Activated T-cell treated with anti-CD3 and anti-CD28 coated beads, Interleukin-2, amount 50 U/mL, for 24 hours (primary cell): Measurements from ENCODE around the gene PDE4B.

Experiments used
- DNase-seq: peaks from one replicate; pipeline ENCODE4 v3.0.0-alpha.2; 2020
- H3K27ac Mint-ChIP-seq: 2 replicates; pipeline ENCODE4 v1.8.0; 2020; ENCODE audit warnings: mild to moderate bottlenecking, mixed read lengths
- H3K27me3 Mint-ChIP-seq: 2 replicates; pipeline ENCODE4 v1.8.0; 2020; ENCODE audit warnings: mixed read lengths
- H3K36me3 Mint-ChIP-seq: 2 replicates; pipeline ENCODE4 v1.8.0; 2020; ENCODE audit warnings: low read depth, mixed read lengths
- H3K4me1 Mint-ChIP-seq: 2 replicates; pipeline ENCODE4 v1.8.0; 2020; ENCODE audit warnings: low read depth, mixed read lengths
- H3K4me3 Mint-ChIP-seq: 2 replicates; pipeline ENCODE4 v1.8.0; 2020; ENCODE audit warnings: mild to moderate bottlenecking, moderate library complexity, mixed read lengths
- H3K9me3 Mint-ChIP-seq: 2 replicates; pipeline ENCODE4 v1.8.0; 2020; ENCODE audit warnings: mixed read lengths

PDE4B gene

GRCh38 chr1:66208632-66209031 lies 415.9 kb downstream of the PDE4B start:
- no peak for DNase-seq
- H3K4me3 Mint-ChIP-seq = no peak overlapping the region
- no peak overlapping the region for H3K27ac Mint-ChIP-seq
- peaks cover 4% of the 10 kb centered on the region for H3K27me3 Mint-ChIP-seq
- H3K9me3 Mint-ChIP-seq = peaks cover 4% of the 10 kb centered on the region
- no peaks in the 10 kb centered on the region for H3K36me3 Mint-ChIP-seq
- no peaks in the 10 kb centered on the region for H3K4me1 Mint-ChIP-seq

DNA sequence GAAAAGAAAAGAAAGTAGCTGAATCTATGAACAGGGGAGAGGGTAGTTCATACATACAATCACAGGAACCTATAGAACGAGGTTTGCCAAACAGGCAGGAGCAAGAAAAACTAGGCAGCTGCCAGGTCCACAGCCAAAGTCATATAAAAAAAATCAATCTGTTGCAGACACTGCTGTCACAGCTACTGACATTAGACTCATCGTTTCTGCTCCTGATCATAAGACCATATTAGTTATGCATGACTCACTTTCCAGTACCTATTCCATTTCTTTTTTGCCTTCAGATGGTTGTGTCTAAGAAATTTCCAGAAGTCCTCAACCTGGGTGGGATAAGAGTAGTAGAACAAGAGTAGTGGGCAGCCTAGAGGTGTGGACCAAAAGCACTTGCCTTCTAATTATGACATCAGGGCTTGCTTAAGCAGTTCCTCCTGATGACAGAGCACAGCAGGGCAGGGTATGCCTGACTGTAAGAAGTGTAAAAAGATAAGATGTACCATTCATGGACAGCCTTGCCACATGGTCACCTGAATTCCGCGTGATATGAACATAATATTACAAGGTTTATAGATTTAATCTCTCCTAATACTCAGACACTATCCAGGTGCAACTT lies 418.0 kb downstream of the PDE4B start:
- Mint-ChIP-seq H3K27ac (no peak overlapping the region), H3K27me3 (peaks cover 4% of the 10 kb centered on the region), H3K36me3 (no peaks in the 10 kb centered on the region), H3K4me3 (no peak overlapping the region), H3K9me3 (no peaks in the 10 kb centered on the region), H3K4me1 (peaks cover 12% of the 10 kb centered on the region)
- no peak for DNase-seq

- Mint-ChIP-seq H3K27ac (no peak overlapping the region), H3K4me3 (no peak overlapping the region), H3K27me3 (peaks cover 4% of the 10 kb centered on the region), H3K4me1 (peaks cover 12% of the 10 kb centered on the region), H3K9me3 (no peaks in the 10 kb centered on the region), H3K36me3 (no peaks in the 10 kb centered on the region)
- DNase-seq = no peak
Measured at GRCh38 chr1:66211521-66211920, 418.8 kb downstream of the PDE4B start.

DNA sequence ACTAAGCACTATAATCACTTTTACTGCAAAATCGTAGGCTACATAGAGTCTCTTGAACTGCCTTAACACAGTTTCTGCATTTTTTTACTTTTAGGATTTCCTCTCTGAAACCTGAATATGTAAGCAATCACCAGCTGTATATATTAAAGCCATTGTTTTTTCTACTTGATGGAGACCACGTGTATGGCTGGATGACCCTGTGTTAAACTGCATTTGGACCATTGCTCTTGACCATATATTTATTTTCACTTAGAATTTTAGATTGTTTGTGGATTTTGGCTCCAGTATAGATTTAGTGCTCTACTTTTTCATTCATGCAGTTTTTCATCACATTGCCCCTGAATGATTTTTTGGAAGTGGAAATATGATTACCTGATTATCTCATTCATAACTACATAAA lies 420.8 kb downstream of the PDE4B start:
- H3K4me3 Mint-ChIP-seq = no peak overlapping the region
- no peaks in the 10 kb centered on the region for H3K36me3 Mint-ChIP-seq
- DNase-seq = no peak
- H3K4me1 Mint-ChIP-seq = peaks cover 12% of the 10 kb centered on the region
- no peak overlapping the region for H3K27ac Mint-ChIP-seq
- H3K27me3 Mint-ChIP-seq = peaks cover 4% of the 10 kb centered on the region
- H3K9me3 Mint-ChIP-seq = no peaks in the 10 kb centered on the region

- H3K27me3 Mint-ChIP-seq = no peaks in the 10 kb centered on the region
- H3K27ac Mint-ChIP-seq = no peak overlapping the region
- no peaks in the 10 kb centered on the region for H3K36me3 Mint-ChIP-seq
- no peak overlapping the region for H3K4me3 Mint-ChIP-seq
- no peak for DNase-seq
- H3K9me3 Mint-ChIP-seq = no peaks in the 10 kb centered on the region
- peaks cover 12% of the 10 kb centered on the region for H3K4me1 Mint-ChIP-seq
Measured at GRCh38 chr1:66214901-66215300, 422.2 kb downstream of the PDE4B start.

GRCh38 chr1:66217021-66217420 lies 424.3 kb downstream of the PDE4B start:
- H3K27ac Mint-ChIP-seq = no peak overlapping the region
- H3K9me3 Mint-ChIP-seq = no peaks in the 10 kb centered on the region
- DNase-seq = no peak
- H3K4me3 Mint-ChIP-seq = no peak overlapping the region
- no peaks in the 10 kb centered on the region for H3K36me3 Mint-ChIP-seq
- peaks cover 12% of the 10 kb centered on the region for H3K4me1 Mint-ChIP-seq
- H3K27me3 Mint-ChIP-seq = no peaks in the 10 kb centered on the region

DNA sequence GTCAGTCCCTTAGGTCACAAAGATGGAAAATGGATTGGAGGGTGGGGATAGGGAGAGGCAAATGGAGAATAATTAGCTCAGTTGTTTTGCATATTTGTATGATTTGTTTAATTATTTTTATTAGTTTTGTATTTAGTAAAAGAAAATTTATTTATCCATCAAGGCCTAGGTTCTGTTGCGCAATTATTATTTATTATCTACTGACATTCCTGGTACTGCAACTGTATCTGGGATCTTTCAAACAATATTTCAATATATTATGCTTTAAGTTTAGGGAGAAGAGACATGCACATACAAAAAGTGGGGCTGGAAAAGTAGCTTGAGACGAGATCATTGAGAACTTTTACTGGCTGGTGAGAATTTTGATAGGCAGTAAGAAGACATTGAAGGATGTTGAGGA lies 424.9 kb downstream of the PDE4B start:
- Mint-ChIP-seq H3K4me3 (no peak overlapping the region), H3K36me3 (no peaks in the 10 kb centered on the region), H3K4me1 (peaks cover 12% of the 10 kb centered on the region), H3K9me3 (no peaks in the 10 kb centered on the region), H3K27ac (no peak overlapping the region), H3K27me3 (no peaks in the 10 kb centered on the region)
- no peak for DNase-seq

GRCh38 chr1:66220477-66220876 lies 427.8 kb downstream of the PDE4B start:
- no peak for DNase-seq
- no peak overlapping the region for H3K4me3 Mint-ChIP-seq
- no peak overlapping the region for H3K27ac Mint-ChIP-seq
- H3K27me3 Mint-ChIP-seq = peaks cover 6% of the 10 kb centered on the region
- peaks cover 8% of the 10 kb centered on the region for H3K4me1 Mint-ChIP-seq
- H3K36me3 Mint-ChIP-seq = no peaks in the 10 kb centered on the region
- H3K9me3 Mint-ChIP-seq = no peaks in the 10 kb centered on the region

DNA sequence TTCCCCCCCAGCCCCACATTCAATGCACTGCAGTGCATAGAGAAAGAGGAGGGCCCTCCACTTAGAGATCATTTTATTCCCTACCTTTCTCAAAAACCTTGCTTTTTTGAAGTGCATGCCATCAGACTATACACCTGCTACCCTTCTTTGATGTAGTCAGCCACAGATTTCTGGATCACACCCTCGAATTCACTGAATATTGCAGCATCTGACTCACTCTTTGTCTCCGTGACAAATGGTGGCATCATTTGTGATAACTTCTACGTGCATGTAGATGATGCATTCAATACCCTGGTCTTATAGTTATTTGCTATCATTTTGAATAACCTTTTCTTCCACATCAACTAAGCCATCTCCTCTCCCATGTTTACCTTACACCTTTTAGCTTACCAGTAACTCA lies 431.0 kb downstream of the PDE4B start:
- Mint-ChIP-seq H3K9me3 (no peaks in the 10 kb centered on the region), H3K4me1 (peaks cover 8% of the 10 kb centered on the region), H3K36me3 (no peaks in the 10 kb centered on the region), H3K27ac (no peak overlapping the region), H3K27me3 (peaks cover 6% of the 10 kb centered on the region), H3K4me3 (no peak overlapping the region)
- DNase-seq = no peak

GRCh38 chr1:66226985-66227384 lies 434.3 kb downstream of the PDE4B start:
- no peak for DNase-seq
- H3K9me3 Mint-ChIP-seq = no peaks in the 10 kb centered on the region
- H3K4me3 Mint-ChIP-seq = no peak overlapping the region
- peaks cover 24% of the 10 kb centered on the region for H3K4me1 Mint-ChIP-seq
- H3K36me3 Mint-ChIP-seq = no peaks in the 10 kb centered on the region
- H3K27me3 Mint-ChIP-seq = peaks cover 11% of the 10 kb centered on the region
- no peak overlapping the region for H3K27ac Mint-ChIP-seq

- Mint-ChIP-seq H3K4me1 (peaks cover 25% of the 10 kb centered on the region), H3K9me3 (no peaks in the 10 kb centered on the region), H3K27me3 (peaks cover 11% of the 10 kb centered on the region), H3K36me3 (no peaks in the 10 kb centered on the region), H3K4me3 (no peak overlapping the region), H3K27ac (no peak overlapping the region)
- no peak for DNase-seq
Measured at GRCh38 chr1:66227966-66228365, 435.3 kb downstream of the PDE4B start.

DNA sequence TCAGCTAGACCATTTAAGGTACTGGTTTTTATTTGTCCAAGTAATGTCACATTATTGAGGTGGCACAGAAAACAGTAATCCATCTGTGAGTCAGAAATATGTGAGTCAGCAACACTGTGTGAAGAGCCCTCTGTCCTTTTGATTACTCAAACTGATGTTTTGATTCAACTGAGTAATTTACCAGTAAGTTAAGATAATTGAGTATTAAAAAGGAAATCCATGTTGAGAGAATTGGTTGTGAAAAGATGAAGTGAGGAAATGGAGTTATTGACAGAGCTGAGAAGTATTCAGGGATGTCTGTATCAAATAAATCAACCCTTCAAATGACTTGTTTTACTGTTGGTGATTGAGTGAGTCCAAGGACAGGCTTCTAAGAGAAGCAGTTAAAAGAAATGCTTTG lies 438.5 kb downstream of the PDE4B start:
- Mint-ChIP-seq H3K36me3 (no peaks in the 10 kb centered on the region), H3K27me3 (peaks cover 15% of the 10 kb centered on the region), H3K9me3 (no peaks in the 10 kb centered on the region), H3K27ac (peak overlapping the region; percentile 60), H3K4me1 (peaks cover 17% of the 10 kb centered on the region), H3K4me3 (no peak overlapping the region)
- no peak for DNase-seq

DNA sequence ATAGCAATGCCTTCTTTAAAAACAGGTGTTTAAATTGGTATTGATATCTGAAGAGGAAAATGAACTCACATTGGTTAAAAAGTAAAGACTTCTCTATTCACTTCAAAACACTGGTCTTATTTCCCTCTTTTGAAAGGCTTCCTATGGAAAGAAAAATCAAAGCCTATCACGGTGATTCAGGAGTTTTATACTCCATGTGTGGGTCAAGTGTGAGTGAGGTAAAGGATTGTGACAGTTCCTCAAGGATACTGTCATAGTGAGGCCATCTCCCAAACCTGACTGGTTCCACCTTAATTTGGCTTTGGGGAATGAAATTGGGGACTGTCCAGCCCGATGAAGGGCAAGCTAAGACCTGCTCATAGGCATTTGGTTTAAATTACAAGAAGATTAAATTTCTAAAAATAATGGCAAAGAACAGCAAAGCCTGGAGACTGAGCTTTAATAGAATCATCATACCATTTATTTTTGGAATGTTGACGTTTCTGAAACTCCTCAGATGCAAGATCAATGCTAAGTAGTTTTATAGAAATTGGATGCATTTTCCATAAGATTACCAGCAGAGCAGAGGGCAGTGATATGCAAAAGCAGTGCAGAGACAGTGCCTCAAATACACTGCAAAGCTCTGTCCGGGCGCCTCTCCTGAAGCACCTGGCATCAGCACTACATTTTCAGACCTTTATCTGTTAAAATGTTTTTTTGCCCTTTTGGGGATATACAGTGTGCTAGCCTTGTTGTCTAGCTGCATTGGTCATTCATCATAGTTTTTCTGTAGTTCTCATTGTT lies 439.2 kb downstream of the PDE4B start:
- Mint-ChIP-seq H3K36me3 (no peaks in the 10 kb centered on the region), H3K27ac (no peak overlapping the region), H3K27me3 (peaks cover 19% of the 10 kb centered on the region), H3K4me3 (no peak overlapping the region), H3K9me3 (no peaks in the 10 kb centered on the region), H3K4me1 (peaks cover 17% of the 10 kb centered on the region)
- no peak for DNase-seq

GRCh38 chr1:66237042-66237441 lies 444.3 kb downstream of the PDE4B start:
- H3K4me1 Mint-ChIP-seq = peaks cover 1% of the 10 kb centered on the region
- no peaks in the 10 kb centered on the region for H3K9me3 Mint-ChIP-seq
- no peak overlapping the region for H3K27ac Mint-ChIP-seq
- H3K4me3 Mint-ChIP-seq = no peak overlapping the region
- H3K27me3 Mint-ChIP-seq = peaks cover 26% of the 10 kb centered on the region
- no peaks in the 10 kb centered on the region for H3K36me3 Mint-ChIP-seq
- DNase-seq = no peak

- no peak for DNase-seq
- H3K9me3 Mint-ChIP-seq = no peaks in the 10 kb centered on the region
- H3K4me1 Mint-ChIP-seq = no peaks in the 10 kb centered on the region
- no peak overlapping the region for H3K27ac Mint-ChIP-seq
- peaks cover 26% of the 10 kb centered on the region for H3K27me3 Mint-ChIP-seq
- H3K36me3 Mint-ChIP-seq = no peaks in the 10 kb centered on the region
- H3K4me3 Mint-ChIP-seq = no peak overlapping the region
Measured at GRCh38 chr1:66237722-66238479, 445.2 kb downstream of the PDE4B start.
